Hepatocyte (in vitro differentiated cells): Measurements from ENCODE around the gene TMSB4X. TPM values are rescaled to one million over a fixed set of nuclear protein-coding genes. Genes with fewer than 3 reads are reported as not detected.

Source experiments
- DNase-seq: peaks from one replicate; pipeline ENCODE4 v3.0.0-alpha.2; 2016; ENCODE audit warnings: low spot score
- H2AFZ ChIP-seq: fragments of 200-600 bp; sonication (generic); 2 replicates; pipeline ENCODE4 v1.6.0; 2016; ENCODE audit warnings: antibody characterized with exemption, mild to moderate bottlenecking
- H3K27ac ChIP-seq: fragments of 200-600 bp; sonication (generic); 2 replicates; pipeline ENCODE4 v1.5.1; 2016; ENCODE audit warnings: mild to moderate bottlenecking
- H3K27me3 ChIP-seq: fragments of 200-600 bp; sonication (generic); 2 replicates; pipeline ENCODE4 v1.6.1; 2016
- H3K36me3 ChIP-seq: fragments of 200-600 bp; sonication (generic); replicated peaks from 2 replicates; pipeline ENCODE4 v1.5.1; 2016; ENCODE audit warnings: low read depth; ENCODE audit not compliant: insufficient read depth
- H3K4me1 ChIP-seq: fragments of 200-600 bp; sonication (generic); 2 replicates; pipeline ENCODE4 v1.5.1; 2016; ENCODE audit warnings: mild to moderate bottlenecking, moderate library complexity; ENCODE audit not compliant: insufficient read depth
- H3K4me2 ChIP-seq: fragments of 200-600 bp; sonication (generic); 2 replicates; pipeline ENCODE4 v1.6.0; 2016
- H3K4me3 ChIP-seq: fragments of 200-600 bp; sonication (generic); 2 replicates; pipeline ENCODE4 v1.5.1; 2016; ENCODE audit warnings: mild to moderate bottlenecking
- H3K79me2 ChIP-seq: fragments of 200-600 bp; sonication (generic); 2 replicates; pipeline ENCODE4 v1.6.0; 2017; ENCODE audit warnings: mild to moderate bottlenecking
- H3K9me2 ChIP-seq: fragments of 200-600 bp; sonication (generic); replicated peaks from 2 replicates; pipeline ENCODE4 v1.6.0; 2017; ENCODE audit warnings: mild to moderate bottlenecking; ENCODE audit not compliant: insufficient read depth
- H3K9me3 ChIP-seq: fragments of 200-600 bp; sonication (generic); 2 replicates; pipeline ENCODE4 v1.5.1; 2016; ENCODE audit warnings: low read depth, mild to moderate bottlenecking
- H4K20me1 ChIP-seq: fragments of 200-600 bp; sonication (generic); 2 replicates; pipeline ENCODE4 v1.6.0; 2016; ENCODE audit warnings: mild to moderate bottlenecking; ENCODE audit not compliant: insufficient read depth, poor library complexity, severe bottlenecking
- EZH2 ChIP-seq: fragments of 200-600 bp; sonication (generic); IDR thresholded peaks from 2 replicates; pipeline ENCODE4 v1.6.1; 2016; ENCODE audit warnings: antibody characterized with exemption, mild to moderate bottlenecking, borderline replicate concordance
- EZH2phosphoT487 ChIP-seq: fragments of 200-600 bp; sonication (generic); IDR thresholded peaks from one replicate; pipeline ENCODE4 v1.6.1; 2018; ENCODE audit warnings: antibody characterized with exemption, mild to moderate bottlenecking, low read depth, moderate library complexity; ENCODE audit not compliant: unreplicated experiment, severe bottlenecking
- WGBS: methylation state at CpG from one replicate; pipeline ENCODE4 v1.1.6; 2016; ENCODE audit warnings: low lambda C conversion rate; ENCODE audit errors: missing lambda C conversion rate; 5-methylcytosine and 5-hydroxymethylcytosine counted together
- polyA plus RNA-seq: library from polyadenylated mRNA; unstranded; fragments of >200 nt; fragmentation: Nextera tagmentation; extraction: Ambion mirVana; gene quantifications from 2 replicates; pipeline ENCODE4 v1.2.1, GENCODE V29; 2016
- total RNA-seq: library from RNA; depleted of rRNA; stranded (reverse); fragments of >200 nt; gene quantifications from 2 replicates; pipeline ENCODE4 v1.2.3, GENCODE V29; 2014
- TF ChIP-seq, protein P1 (sequence below): fragments of 200-600 bp; sonication (generic); IDR thresholded peaks from 2 replicates; pipeline ENCODE4 v1.5.1; 2016; ENCODE audit warnings: antibody characterized with exemption, mild to moderate bottlenecking; ENCODE audit not compliant: poor library complexity

The TMSB4X gene
- total and polyA plus RNA-seq, 2 experiments from 2014 or later: 6,141 to 9,038 TPM

DNA sequence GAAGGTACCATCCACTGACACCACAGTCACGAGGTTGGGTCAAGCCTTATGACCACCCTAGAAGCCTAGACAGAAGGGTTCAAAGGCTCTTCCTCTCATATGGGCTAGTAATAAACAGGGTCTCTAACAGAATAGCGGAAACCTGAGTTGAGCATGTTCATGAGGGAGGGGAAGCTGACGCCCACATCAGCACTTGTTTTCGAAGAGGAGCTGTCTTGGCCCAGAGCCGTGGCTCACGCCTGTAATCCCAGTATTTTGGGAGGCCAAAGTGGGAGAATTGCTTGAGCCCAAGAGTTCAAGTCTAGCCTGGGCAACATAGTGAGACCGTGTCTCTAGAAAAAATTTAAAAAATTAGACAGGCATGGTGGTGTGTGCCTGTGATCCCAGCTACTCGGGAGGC is 21.5 kb upstream of the TMSB4X start:
- H3K4me2 ChIP-seq: no peak overlapping the region
- TF ChIP-seq, protein P1, sequence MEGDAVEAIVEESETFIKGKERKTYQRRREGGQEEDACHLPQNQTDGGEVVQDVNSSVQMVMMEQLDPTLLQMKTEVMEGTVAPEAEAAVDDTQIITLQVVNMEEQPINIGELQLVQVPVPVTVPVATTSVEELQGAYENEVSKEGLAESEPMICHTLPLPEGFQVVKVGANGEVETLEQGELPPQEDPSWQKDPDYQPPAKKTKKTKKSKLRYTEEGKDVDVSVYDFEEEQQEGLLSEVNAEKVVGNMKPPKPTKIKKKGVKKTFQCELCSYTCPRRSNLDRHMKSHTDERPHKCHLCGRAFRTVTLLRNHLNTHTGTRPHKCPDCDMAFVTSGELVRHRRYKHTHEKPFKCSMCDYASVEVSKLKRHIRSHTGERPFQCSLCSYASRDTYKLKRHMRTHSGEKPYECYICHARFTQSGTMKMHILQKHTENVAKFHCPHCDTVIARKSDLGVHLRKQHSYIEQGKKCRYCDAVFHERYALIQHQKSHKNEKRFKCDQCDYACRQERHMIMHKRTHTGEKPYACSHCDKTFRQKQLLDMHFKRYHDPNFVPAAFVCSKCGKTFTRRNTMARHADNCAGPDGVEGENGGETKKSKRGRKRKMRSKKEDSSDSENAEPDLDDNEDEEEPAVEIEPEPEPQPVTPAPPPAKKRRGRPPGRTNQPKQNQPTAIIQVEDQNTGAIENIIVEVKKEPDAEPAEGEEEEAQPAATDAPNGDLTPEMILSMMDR: no peak
- TF ChIP-seq EZH2phosphoT487: no peak
- TF ChIP-seq EZH2: no peak
- H3K9me2 ChIP-seq: no peaks in the 10 kb centered on the region
- H2AFZ ChIP-seq: no peak overlapping the region
- H3K4me3 ChIP-seq: no peak overlapping the region
- H4K20me1 ChIP-seq: no peaks in the 10 kb centered on the region
- H3K27ac ChIP-seq: no peak overlapping the region
- H3K9me3 ChIP-seq: no peaks in the 10 kb centered on the region
- 95% methylated on average over 8 of the region's 8 CpGs for WGBS
- peaks cover 33% of the 10 kb centered on the region for H3K4me1 ChIP-seq
- no peak for DNase-seq
- no peaks in the 10 kb centered on the region for H3K27me3 ChIP-seq
- no peaks in the 10 kb centered on the region for H3K79me2 ChIP-seq
- no peaks in the 10 kb centered on the region for H3K36me3 ChIP-seq

GRCh38 chrX:12954376-12954775 is 20.5 kb upstream of the TMSB4X start:
- no peak for DNase-seq
- H2AFZ ChIP-seq: no peak overlapping the region
- 93% methylated on average over 9 of the region's 9 CpGs for WGBS
- no peaks in the 10 kb centered on the region for H4K20me1 ChIP-seq
- H3K27me3 ChIP-seq: no peaks in the 10 kb centered on the region
- H3K27ac ChIP-seq: no peak overlapping the region
- H3K9me3 ChIP-seq: no peaks in the 10 kb centered on the region
- no peak overlapping the region for H3K4me2 ChIP-seq
- TF ChIP-seq EZH2: no peak
- TF ChIP-seq, protein P1: no peak
- H3K36me3 ChIP-seq: no peaks in the 10 kb centered on the region
- no peak overlapping the region for H3K4me3 ChIP-seq
- H3K79me2 ChIP-seq: no peaks in the 10 kb centered on the region
- H3K9me2 ChIP-seq: no peaks in the 10 kb centered on the region
- peaks cover 26% of the 10 kb centered on the region for H3K4me1 ChIP-seq

DNA sequence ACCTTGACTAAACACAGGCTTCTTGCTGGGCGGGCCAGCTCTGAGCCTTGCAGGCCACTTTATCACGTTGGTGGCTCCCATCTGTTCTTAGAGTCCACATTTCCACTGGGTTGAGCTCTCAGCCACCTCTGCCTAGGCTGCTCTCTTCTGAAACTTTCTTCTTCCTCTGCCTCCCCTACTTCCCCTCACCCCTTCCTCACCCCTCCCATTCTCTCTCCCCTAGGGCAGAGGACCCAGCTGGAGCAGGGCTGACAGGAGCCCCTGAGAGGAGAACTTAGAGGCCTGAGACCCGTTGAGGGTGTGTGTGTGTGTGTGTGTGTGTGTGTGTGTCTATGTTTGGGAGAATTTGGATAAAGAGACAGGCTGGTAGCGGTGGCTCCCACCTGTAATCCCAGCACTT is 19.9 kb upstream of the TMSB4X start:
- no peaks in the 10 kb centered on the region for H3K27me3 ChIP-seq
- 76% methylated on average over 4 of the region's 4 CpGs for WGBS
- no peaks in the 10 kb centered on the region for H4K20me1 ChIP-seq
- H2AFZ ChIP-seq: no peak overlapping the region
- TF ChIP-seq EZH2phosphoT487: no peak
- TF ChIP-seq, protein P1: no peak
- TF ChIP-seq EZH2: no peak
- H3K4me1 ChIP-seq: peaks cover 20% of the 10 kb centered on the region
- no peaks in the 10 kb centered on the region for H3K9me2 ChIP-seq
- H3K9me3 ChIP-seq: no peaks in the 10 kb centered on the region
- H3K36me3 ChIP-seq: no peaks in the 10 kb centered on the region
- H3K27ac ChIP-seq: no peak overlapping the region
- H3K4me2 ChIP-seq: no peak overlapping the region
- no peak for DNase-seq
- H3K79me2 ChIP-seq: no peaks in the 10 kb centered on the region
- no peak overlapping the region for H3K4me3 ChIP-seq
